Endodermal cell (in vitro differentiated cells): ENCODE results near the gene TEX264. TPM values are rescaled to one million over a fixed set of nuclear protein-coding genes. Genes with fewer than 3 reads are reported as not detected.

ENCODE experiments used
- DNase-seq: peaks from one replicate; pipeline ENCODE4 v3.0.0-alpha.2; 2017
- H3K27ac ChIP-seq: 2 replicates; pipeline ENCODE4 v1.5.1; 2013; ENCODE audit warnings: mild to moderate bottlenecking, low read depth, low read length, moderate library complexity
- H3K27me3 ChIP-seq: 2 replicates; pipeline ENCODE4 v1.6.1; 2013; ENCODE audit warnings: mild to moderate bottlenecking, low read length, moderate library complexity; ENCODE audit not compliant: insufficient read depth, control insufficient read depth, poor library complexity, severe bottlenecking
- H3K36me3 ChIP-seq: 2 replicates; pipeline ENCODE4 v1.7.0; 2013; ENCODE audit warnings: mild to moderate bottlenecking, low read length, moderate library complexity; ENCODE audit not compliant: control insufficient read depth, insufficient read depth
- H3K4me1 ChIP-seq: one replicate; pipeline ENCODE4 v1.7.0; 2013; ENCODE audit warnings: low read length; ENCODE audit not compliant: control insufficient read depth, insufficient read depth
- H3K4me3 ChIP-seq: 2 replicates; pipeline ENCODE4 v1.5.1; 2013; ENCODE audit warnings: mild to moderate bottlenecking, low read length, moderate library complexity
- H3K9ac ChIP-seq: 2 replicates; pipeline ENCODE4 v1.6.1; 2013; ENCODE audit warnings: mild to moderate bottlenecking, low read length, moderate library complexity; ENCODE audit not compliant: poor library complexity, severe bottlenecking; ENCODE audit errors: extremely low read depth
- H3K9me3 ChIP-seq: 2 replicates; pipeline ENCODE4 v1.6.1; 2013; ENCODE audit warnings: mild to moderate bottlenecking, low read length, moderate library complexity; ENCODE audit not compliant: control insufficient read depth
- H3K27ac Mint-ChIP-seq: 2 replicates; pipeline ENCODE4 v1.8.0; 2020; ENCODE audit warnings: mixed read lengths
- H3K27me3 Mint-ChIP-seq: 2 replicates; pipeline ENCODE4 v1.8.0; 2021; ENCODE audit warnings: mild to moderate bottlenecking, mixed read lengths; ENCODE audit not compliant: insufficient read depth
- H3K36me3 Mint-ChIP-seq: 2 replicates; pipeline ENCODE4 v1.8.0; 2020; ENCODE audit warnings: low read depth, mixed read lengths
- H3K4me1 Mint-ChIP-seq: 2 replicates; pipeline ENCODE4 v1.8.0; 2020; ENCODE audit warnings: mixed read lengths
- H3K4me3 Mint-ChIP-seq: 2 replicates; pipeline ENCODE4 v1.8.0; 2020; ENCODE audit warnings: mild to moderate bottlenecking, moderate library complexity, mixed read lengths
- H3K9me3 Mint-ChIP-seq: 2 replicates; pipeline ENCODE4 v1.8.0; 2020; ENCODE audit warnings: mild to moderate bottlenecking, mixed read lengths
- WGBS, 2 experiments: methylation state at CpG; one replicate each; pipeline versions ENCODE4 v1.1.5 to v1.1.7; 2013; ENCODE audit warnings: missing lambda C conversion rate in 2 of 2, mixed read lengths in 1 of 2; ENCODE audit not compliant: insufficient coverage in 1 of 2, insufficient read length in 1 of 2; 5-methylcytosine and 5-hydroxymethylcytosine counted together
- total RNA-seq, 2 donors: library from RNA; stranded (reverse); fragmentation: NEBNext Ultra II Directional in 1 of 2; extraction: Animal tissue kit (Norgen Biotek cat#: 25700) in 1 of 2; gene quantifications; 2 replicates in 1 of 2; 3 replicates in 1 of 2; pipeline ENCODE4 v1.2.1, GENCODE V29; 2021
- TF ChIP-seq, protein P1 (sequence below): fragments of 200-600 bp; sonication (generic); conservative IDR thresholded peaks from 2 replicates; pipeline ENCODE4 v1.5.0; 2021; ENCODE audit warnings: antibody characterized with exemption, mild to moderate bottlenecking

The TEX264 gene
- total RNA-seq, 2 donors from 2014 or later, result 21.1 to 24.9 TPM

DNA sequence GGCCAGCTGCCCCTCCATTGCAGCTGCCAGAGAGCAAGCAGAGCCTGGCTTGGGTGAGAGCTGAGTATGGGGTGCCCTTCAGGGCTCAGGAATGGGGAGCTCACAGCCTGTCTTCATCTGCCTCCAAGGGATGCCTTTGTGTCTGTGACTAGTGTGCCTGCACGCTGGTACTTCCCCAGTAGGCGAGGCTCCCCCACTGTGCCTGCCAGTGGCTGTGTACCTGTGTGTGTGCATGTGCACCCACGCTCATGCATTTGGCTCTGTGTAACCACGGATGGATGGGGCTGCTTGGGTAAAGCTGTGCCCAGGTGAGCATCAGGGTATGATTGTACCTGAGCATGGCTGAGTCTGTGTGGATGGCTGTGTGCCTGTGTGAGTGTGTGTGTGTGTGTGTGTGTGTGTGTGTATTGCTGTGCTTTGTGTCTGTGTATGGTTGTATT lies 33.5 kb downstream of the TEX264 start:
- Mint-ChIP-seq H3K4me3 (no peak overlapping the region), H3K9me3 (no peaks in the 10 kb centered on the region), H3K36me3 (peaks cover 12% of the 10 kb centered on the region), H3K27ac (no peak overlapping the region), H3K27me3 (peaks cover 28% of the 10 kb centered on the region), H3K4me1 (peaks cover 8% of the 10 kb centered on the region)
- no peak overlapping the region for H3K27ac ChIP-seq
- no peak for DNase-seq
- peaks cover 8% of the 10 kb centered on the region for H3K4me1 ChIP-seq
- H3K36me3 ChIP-seq, result no peaks in the 10 kb centered on the region
- peaks cover 21% of the 10 kb centered on the region for H3K27me3 ChIP-seq
- WGBS, 2 experiments, result 92 to 96% methylated on average over 4 of the region's 4 CpGs
- TF ChIP-seq, protein P1, sequence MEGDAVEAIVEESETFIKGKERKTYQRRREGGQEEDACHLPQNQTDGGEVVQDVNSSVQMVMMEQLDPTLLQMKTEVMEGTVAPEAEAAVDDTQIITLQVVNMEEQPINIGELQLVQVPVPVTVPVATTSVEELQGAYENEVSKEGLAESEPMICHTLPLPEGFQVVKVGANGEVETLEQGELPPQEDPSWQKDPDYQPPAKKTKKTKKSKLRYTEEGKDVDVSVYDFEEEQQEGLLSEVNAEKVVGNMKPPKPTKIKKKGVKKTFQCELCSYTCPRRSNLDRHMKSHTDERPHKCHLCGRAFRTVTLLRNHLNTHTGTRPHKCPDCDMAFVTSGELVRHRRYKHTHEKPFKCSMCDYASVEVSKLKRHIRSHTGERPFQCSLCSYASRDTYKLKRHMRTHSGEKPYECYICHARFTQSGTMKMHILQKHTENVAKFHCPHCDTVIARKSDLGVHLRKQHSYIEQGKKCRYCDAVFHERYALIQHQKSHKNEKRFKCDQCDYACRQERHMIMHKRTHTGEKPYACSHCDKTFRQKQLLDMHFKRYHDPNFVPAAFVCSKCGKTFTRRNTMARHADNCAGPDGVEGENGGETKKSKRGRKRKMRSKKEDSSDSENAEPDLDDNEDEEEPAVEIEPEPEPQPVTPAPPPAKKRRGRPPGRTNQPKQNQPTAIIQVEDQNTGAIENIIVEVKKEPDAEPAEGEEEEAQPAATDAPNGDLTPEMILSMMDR, result no peak
- H3K9ac ChIP-seq, result no peak overlapping the region
- no peak overlapping the region for H3K4me3 ChIP-seq
- H3K9me3 ChIP-seq, result no peaks in the 10 kb centered on the region

DNA sequence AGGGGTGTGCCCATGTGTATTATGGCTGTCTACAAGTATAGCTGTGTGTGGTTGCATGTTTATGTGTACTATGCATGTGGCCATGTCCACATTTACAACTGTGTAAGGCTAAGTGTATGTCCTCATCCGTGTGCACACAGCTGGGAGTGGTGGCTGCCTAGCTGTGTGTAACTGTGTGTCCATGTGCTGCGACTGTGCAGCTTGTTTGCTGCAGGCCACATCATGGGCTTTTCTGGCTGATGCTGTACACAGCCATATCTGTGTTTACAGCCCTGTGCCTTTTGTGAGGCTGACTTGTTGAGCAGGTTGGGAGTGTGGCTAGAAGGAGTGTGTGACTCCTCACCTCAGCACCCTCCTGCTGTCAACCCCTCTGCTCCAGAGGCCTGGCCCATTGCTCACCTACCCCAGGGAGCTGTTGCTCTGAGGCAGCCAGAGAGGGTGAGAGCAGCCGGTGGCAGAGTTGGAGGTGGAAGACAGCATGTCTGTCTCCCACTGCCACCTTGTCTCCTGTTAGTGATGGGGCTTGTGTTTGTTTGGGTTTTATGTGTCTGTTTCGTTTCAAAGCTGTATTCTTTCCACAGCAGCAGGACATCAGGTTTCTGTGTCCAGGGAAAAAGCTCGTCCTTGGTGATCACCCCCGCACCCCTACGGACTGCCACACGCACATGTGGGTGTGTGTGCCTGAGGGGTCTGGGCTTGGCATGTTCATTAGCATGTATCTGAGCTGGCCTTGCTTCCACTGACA lies 34.4 kb downstream of the TEX264 start:
- TF ChIP-seq, protein P1, result no peak
- no peaks in the 10 kb centered on the region for H3K9me3 Mint-ChIP-seq
- peaks cover 21% of the 10 kb centered on the region for H3K27me3 ChIP-seq
- WGBS, 2 experiments, result 79 to 88% methylated on average over 6 to 8 of the region's 8 CpGs
- no peak overlapping the region for H3K27ac Mint-ChIP-seq
- H3K4me1 Mint-ChIP-seq, result peaks cover 8% of the 10 kb centered on the region
- no peak overlapping the region for H3K9ac ChIP-seq
- H3K9me3 ChIP-seq, result no peaks in the 10 kb centered on the region
- no peak overlapping the region for H3K4me3 Mint-ChIP-seq
- DNase-seq, result peak; percentile 35
- no peak overlapping the region for H3K27ac ChIP-seq
- no peaks in the 10 kb centered on the region for H3K36me3 ChIP-seq
- peaks cover 28% of the 10 kb centered on the region for H3K27me3 Mint-ChIP-seq
- peaks cover 11% of the 10 kb centered on the region for H3K36me3 Mint-ChIP-seq
- peaks cover 8% of the 10 kb centered on the region for H3K4me1 ChIP-seq
- no peak overlapping the region for H3K4me3 ChIP-seq

DNA sequence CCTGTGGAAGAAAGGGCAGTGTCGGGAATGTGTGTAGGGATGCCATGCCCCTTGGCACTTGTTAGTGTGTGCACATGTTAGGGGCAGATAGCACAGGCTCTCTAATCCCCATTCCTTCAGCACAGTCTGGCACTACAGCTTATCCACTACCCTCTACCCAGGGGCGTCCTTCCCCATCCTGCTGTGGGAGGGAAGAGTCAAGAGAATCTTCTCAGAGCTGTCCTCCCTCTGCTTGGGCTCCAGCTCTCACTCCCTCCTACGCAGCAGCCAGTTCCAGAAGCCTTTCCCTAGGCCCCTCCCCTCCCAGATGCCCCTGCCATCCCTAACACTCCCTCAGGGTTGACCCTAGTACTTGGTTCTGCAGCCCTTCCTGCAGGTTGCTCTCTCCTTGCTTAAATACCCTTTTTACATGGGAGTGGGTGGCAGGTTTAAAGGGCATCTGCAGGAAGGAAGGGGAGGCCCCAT lies 35.0 kb downstream of the TEX264 start:
- Histone ChIP-seq H3K4me1 (peaks cover 8% of the 10 kb centered on the region), H3K9ac (no peak overlapping the region), H3K9me3 (no peaks in the 10 kb centered on the region), H3K4me3 (no peak overlapping the region), H3K27ac (no peak overlapping the region), H3K36me3 (no peaks in the 10 kb centered on the region), H3K27me3 (peaks cover 21% of the 10 kb centered on the region)
- no peak overlapping the region for H3K27ac Mint-ChIP-seq
- peaks cover 8% of the 10 kb centered on the region for H3K4me1 Mint-ChIP-seq
- no peak overlapping the region for H3K4me3 Mint-ChIP-seq
- H3K9me3 Mint-ChIP-seq, result no peaks in the 10 kb centered on the region
- peaks cover 28% of the 10 kb centered on the region for H3K27me3 Mint-ChIP-seq
- H3K36me3 Mint-ChIP-seq, result peaks cover 11% of the 10 kb centered on the region
- WGBS, 2 experiments, result 71 to 86% methylated on average over 1 to 3 of the region's 3 CpGs
- peak; percentile 38 for DNase-seq
- TF ChIP-seq, protein P1, result no peak
